HG02840 (cell line): ENCODE results near the gene RAB3A.

Source experiments
- ATAC-seq: cut with Tn5 transposase; IDR thresholded peaks from one replicate; pipeline ENCODE4 v1.9.1; 2021; ENCODE audit warnings: mild to moderate bottlenecking, moderate library complexity, moderate number of reproducible peaks; ENCODE audit not compliant: unreplicated experiment, low FRiP score

Gene RAB3A

GRCh38 chr19:18155095-18156087 is 48.5 kb downstream of the RAB3A start:
- no peak for ATAC-seq

- ATAC-seq: no peak
Observed at GRCh38 chr19:18153556-18154134, 50.2 kb downstream of the RAB3A start.

DNA sequence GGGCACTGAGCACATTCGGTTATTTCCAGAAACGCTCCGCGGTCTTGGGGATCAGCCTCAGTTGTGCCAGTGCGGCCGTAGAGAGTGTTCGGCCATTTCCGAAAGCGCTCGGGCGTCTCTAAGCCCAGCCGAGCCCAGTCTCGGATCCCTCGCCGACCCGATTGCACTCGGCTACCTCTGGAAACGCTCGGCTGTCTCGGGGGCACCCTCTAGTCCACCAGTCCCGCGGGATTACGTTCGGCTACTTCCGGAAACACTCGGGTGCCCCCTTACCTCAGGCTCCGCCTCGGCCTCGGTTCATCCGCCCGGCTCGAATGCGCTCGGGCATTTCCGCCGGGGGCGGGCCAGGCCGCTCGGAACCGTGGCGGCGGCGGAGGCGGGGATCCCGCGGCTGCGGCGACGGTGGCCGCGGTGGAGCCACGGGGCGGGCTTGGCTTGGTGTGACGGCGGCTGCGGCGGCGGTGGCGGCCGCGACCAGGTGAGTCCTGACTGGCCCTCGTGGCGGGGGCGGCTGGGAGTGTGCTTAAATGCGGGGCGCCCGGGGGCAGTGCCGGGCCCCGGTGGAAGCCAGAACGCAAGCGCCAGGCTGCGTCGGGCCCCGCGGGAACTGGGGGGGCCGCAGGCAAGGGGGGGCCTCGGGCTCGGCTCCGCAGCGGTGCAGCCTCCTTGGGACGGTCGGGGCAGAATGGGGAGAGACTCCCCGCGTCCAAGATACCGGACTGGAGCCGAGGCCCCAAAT is 50.9 kb downstream of the RAB3A start, which contains the start of gene PIK3R2:
Gene PIK3R2, plus strand, starts transcription at position 347 of the 739 bp plus-strand sequence. CDS start 2,717 bp downstream, outside the sequence.
- ATAC-seq: peak; percentile 66

- ATAC-seq: peak; percentile 70
Observed at GRCh38 chr19:18152442-18152816, 51.4 kb downstream of the RAB3A start.

GRCh38 chr19:18150776-18151624 is 52.8 kb downstream of the RAB3A start:
- ATAC-seq: no peak

DNA sequence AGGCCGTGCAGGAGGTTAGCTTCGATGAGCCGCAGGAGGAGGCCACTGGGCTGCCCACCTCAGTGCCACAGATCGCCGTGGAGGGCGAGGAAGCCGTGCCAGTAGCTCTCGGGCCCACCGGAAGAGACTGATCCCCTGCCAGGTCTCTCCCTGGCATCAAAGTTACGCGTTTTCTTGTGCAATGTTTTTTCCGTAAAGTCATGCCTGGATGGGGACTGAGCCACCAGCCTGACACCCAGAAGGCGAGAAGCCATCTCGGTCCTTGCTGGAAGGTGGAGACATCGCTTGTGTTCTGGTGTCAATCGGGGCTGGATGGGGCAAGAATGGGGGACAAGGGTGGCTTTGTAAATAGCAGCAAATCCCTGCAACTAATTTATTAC is 54.3 kb downstream of the RAB3A start:
- no peak for ATAC-seq

GRCh38 chr19:18147396-18147795 is 56.4 kb downstream of the RAB3A start:
- no peak for ATAC-seq
